ENCODE results near the gene MAGI2.

MAGI2 gene

DNA sequence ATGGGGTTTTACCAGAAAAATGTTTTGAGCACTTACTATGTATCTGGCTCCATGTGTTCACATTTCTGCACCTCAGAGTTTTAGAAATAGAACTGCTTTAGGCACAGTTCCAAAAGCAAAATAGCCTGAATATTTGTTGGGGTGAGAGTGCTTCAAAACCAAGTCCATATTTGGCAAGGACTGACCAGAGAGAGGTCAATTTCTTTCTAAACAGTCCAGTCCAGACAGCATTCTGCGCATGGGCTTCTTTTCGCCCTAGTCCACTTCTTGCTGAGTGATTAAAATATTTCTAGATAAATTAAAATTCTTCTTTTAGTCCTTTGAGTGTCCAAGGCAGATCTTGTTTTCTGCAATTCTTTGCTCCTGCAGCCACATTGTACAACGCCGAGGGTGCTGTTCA is 1227.9 kb downstream of the MAGI2 start:
- no peaks in the 10 kb centered on the region for H3K4me1 ChIP-seq (ENCODE audit: control insufficient read depth, low read length)
- TF ChIP-seq CTCF (IDR thresholded peaks at IDR 0.05; ENCODE audit: low read depth, low read length, poor library complexity, severe bottlenecking) (no peak), EZH2phosphoT487 (IDR thresholded peaks at IDR 0.05; ENCODE audit: borderline replicate concordance, low read length) (no peak)
- no peak overlapping the region for H3K4me2 ChIP-seq (ENCODE audit: low read length)
- no peaks in the 10 kb centered on the region for H3K79me2 ChIP-seq (ENCODE audit: control insufficient read depth, low read length)
- H3F3A ChIP-seq (ENCODE audit: control insufficient read depth, insufficient read depth), result no peaks in the 10 kb centered on the region
- no peak overlapping the region for H3K27ac ChIP-seq (ENCODE audit: low read depth, low read length)
- no peaks in the 10 kb centered on the region for H4K20me1 ChIP-seq (ENCODE audit: control insufficient read depth, insufficient read depth, low read depth, low read length)
- H3K27me3 ChIP-seq (ENCODE audit: control insufficient read depth, low read length), result no peaks in the 10 kb centered on the region
- no peaks in the 10 kb centered on the region for H3K36me3 ChIP-seq (ENCODE audit: control insufficient read depth, low read length)
- no peak overlapping the region for H3K4me3 ChIP-seq (ENCODE audit: low read length)
- no peaks in the 10 kb centered on the region for H3K9me2 ChIP-seq (replicated peaks; ENCODE audit: control insufficient read depth, low read length)
- no peaks in the 10 kb centered on the region for H3K9me3 ChIP-seq (ENCODE audit: control insufficient read depth, insufficient read depth, low read length)

GRCh38 chr7:78224923-78225322 is 1228.5 kb downstream of the MAGI2 start:
- no peaks in the 10 kb centered on the region for H3K9me3 ChIP-seq (ENCODE audit: control insufficient read depth, insufficient read depth, low read length)
- H3K36me3 ChIP-seq (ENCODE audit: control insufficient read depth, low read length), result no peaks in the 10 kb centered on the region
- TF ChIP-seq EZH2phosphoT487 (IDR thresholded peaks at IDR 0.05; ENCODE audit: borderline replicate concordance, low read length) (no peak), CTCF (IDR thresholded peaks at IDR 0.05; ENCODE audit: low read depth, low read length, poor library complexity, severe bottlenecking) (no peak)
- H3K4me3 ChIP-seq (ENCODE audit: low read length), result no peak overlapping the region
- H3K4me2 ChIP-seq (ENCODE audit: low read length), result no peak overlapping the region
- H3K79me2 ChIP-seq (ENCODE audit: control insufficient read depth, low read length), result no peaks in the 10 kb centered on the region
- H3F3A ChIP-seq (ENCODE audit: control insufficient read depth, insufficient read depth), result no peaks in the 10 kb centered on the region
- no peaks in the 10 kb centered on the region for H3K9me2 ChIP-seq (replicated peaks; ENCODE audit: control insufficient read depth, low read length)
- no peaks in the 10 kb centered on the region for H3K4me1 ChIP-seq (ENCODE audit: control insufficient read depth, low read length)
- H4K20me1 ChIP-seq (ENCODE audit: control insufficient read depth, insufficient read depth, low read depth, low read length), result no peaks in the 10 kb centered on the region
- no peaks in the 10 kb centered on the region for H3K27me3 ChIP-seq (ENCODE audit: control insufficient read depth, low read length)
- H3K27ac ChIP-seq (ENCODE audit: low read depth, low read length), result no peak overlapping the region

DNA sequence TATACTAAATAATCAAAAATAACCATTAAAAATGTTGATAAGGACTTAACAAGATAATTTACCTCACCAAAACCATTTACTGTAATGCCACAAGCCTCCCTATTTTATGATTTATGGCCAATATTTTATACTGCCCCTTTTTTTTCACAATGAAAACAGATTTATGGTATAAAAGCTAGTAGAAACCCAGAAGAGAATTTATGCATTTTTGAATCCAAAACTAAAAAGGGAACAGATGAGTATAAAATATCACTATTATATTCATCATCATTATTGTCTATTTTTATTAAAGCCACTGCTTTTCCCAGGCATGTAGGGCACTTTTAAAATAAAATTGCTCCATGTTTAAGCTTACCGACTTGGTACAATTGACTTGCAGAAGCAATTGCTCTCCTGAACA is 1229.9 kb downstream of the MAGI2 start:
- no peaks in the 10 kb centered on the region for H3K9me2 ChIP-seq (replicated peaks; ENCODE audit: control insufficient read depth, low read length)
- H3K27me3 ChIP-seq (ENCODE audit: control insufficient read depth, low read length), result no peaks in the 10 kb centered on the region
- H3K27ac ChIP-seq (ENCODE audit: low read depth, low read length), result no peak overlapping the region
- H3F3A ChIP-seq (ENCODE audit: control insufficient read depth, insufficient read depth), result no peaks in the 10 kb centered on the region
- no peak for TF ChIP-seq EZH2phosphoT487 (IDR thresholded peaks at IDR 0.05; ENCODE audit: borderline replicate concordance, low read length)
- no peaks in the 10 kb centered on the region for H4K20me1 ChIP-seq (ENCODE audit: control insufficient read depth, insufficient read depth, low read depth, low read length)
- H3K9me3 ChIP-seq (ENCODE audit: control insufficient read depth, insufficient read depth, low read length), result no peaks in the 10 kb centered on the region
- no peaks in the 10 kb centered on the region for H3K79me2 ChIP-seq (ENCODE audit: control insufficient read depth, low read length)
- no peak overlapping the region for H3K4me2 ChIP-seq (ENCODE audit: low read length)
- no peaks in the 10 kb centered on the region for H3K4me1 ChIP-seq (ENCODE audit: control insufficient read depth, low read length)
- H3K36me3 ChIP-seq (ENCODE audit: control insufficient read depth, low read length), result no peaks in the 10 kb centered on the region
- no peak overlapping the region for H3K4me3 ChIP-seq (ENCODE audit: low read length)

DNA sequence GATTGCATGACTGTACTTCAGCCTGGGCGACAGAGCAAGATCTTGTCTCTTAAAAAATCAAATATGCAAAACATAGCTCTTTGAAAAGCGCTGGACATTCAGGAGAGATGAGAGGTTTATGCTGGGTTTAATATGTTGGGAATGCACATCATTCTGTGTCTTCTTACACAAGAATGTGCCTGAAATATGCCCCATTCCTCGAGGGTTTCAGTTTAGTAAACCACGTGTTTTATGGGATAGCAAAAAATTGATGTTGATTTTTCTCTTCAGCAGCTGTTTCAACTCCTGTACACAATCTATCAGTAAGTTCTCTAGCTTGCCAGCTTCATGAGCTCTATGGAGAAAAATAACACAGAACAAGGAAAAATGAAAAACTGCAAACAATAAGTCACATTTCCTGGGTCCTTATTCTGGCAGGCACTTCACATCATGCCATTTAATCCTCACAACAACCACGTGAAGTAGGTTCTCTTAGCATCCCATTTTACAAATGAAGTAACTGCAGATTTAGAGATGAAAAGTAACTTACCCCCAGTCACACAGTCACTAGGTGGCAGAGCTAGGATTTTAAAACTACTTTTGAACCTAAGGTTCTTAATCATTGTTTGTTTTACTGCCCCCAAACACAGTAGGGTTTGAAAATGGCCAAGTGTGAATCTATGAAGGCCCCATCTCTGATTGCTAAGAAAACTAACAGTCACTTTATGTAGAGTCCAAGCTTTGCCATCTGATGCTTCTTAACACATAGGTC is 1231.3 kb downstream of the MAGI2 start:
- no peaks in the 10 kb centered on the region for H4K20me1 ChIP-seq (ENCODE audit: control insufficient read depth, insufficient read depth, low read depth, low read length)
- H3K4me1 ChIP-seq (ENCODE audit: control insufficient read depth, low read length), result no peaks in the 10 kb centered on the region
- H3K79me2 ChIP-seq (ENCODE audit: control insufficient read depth, low read length), result no peaks in the 10 kb centered on the region
- no peaks in the 10 kb centered on the region for H3K36me3 ChIP-seq (ENCODE audit: control insufficient read depth, low read length)
- no peak overlapping the region for H3K4me3 ChIP-seq (ENCODE audit: low read length)
- H3K4me2 ChIP-seq (ENCODE audit: low read length), result no peak overlapping the region
- no peaks in the 10 kb centered on the region for H3F3A ChIP-seq (ENCODE audit: control insufficient read depth, insufficient read depth)
- H3K27ac ChIP-seq (ENCODE audit: low read depth, low read length), result no peak overlapping the region
- no peaks in the 10 kb centered on the region for H3K27me3 ChIP-seq (ENCODE audit: control insufficient read depth, low read length)
- no peaks in the 10 kb centered on the region for H3K9me2 ChIP-seq (replicated peaks; ENCODE audit: control insufficient read depth, low read length)
- H3K9me3 ChIP-seq (ENCODE audit: control insufficient read depth, insufficient read depth, low read length), result no peaks in the 10 kb centered on the region
- TF ChIP-seq EZH2phosphoT487 (IDR thresholded peaks at IDR 0.05; ENCODE audit: borderline replicate concordance, low read length), result no peak
